Activated T-cell treated with anti-CD3 and anti-CD28 coated beads for 24 hours (primary cell): ENCODE data around the gene GPC3.
"Not testable (repeated sequence)": the region's sequence is repeated elsewhere in the genome, so short reads cannot be mapped to it uniquely, and the experiment has no call there.

Experiments used
- DNase-seq: peaks from one replicate; pipeline ENCODE4 v3.0.0-alpha.2; 2020; ENCODE audit warnings: low read depth

Gene GPC3

GRCh38 chrX:133926099-133926498, 59.3 kb downstream of the GPC3 start:
- DNase-seq: no peak

GRCh38 chrX:133924548-133924947, 60.8 kb downstream of the GPC3 start:
- DNase-seq: no peak

GRCh38 chrX:133923548-133923947, 61.8 kb downstream of the GPC3 start:
- DNase-seq: no peak

- DNase-seq: no peak
These were observed 62.3 kb downstream of the GPC3 start for GRCh38 chrX:133923113-133923512.

GRCh38 chrX:133922390-133922771, 63.0 kb downstream of the GPC3 start:
- DNase-seq: no peak

GRCh38 chrX:133921764-133922389, 63.5 kb downstream of the GPC3 start:
- DNase-seq: no peak

- no peak for DNase-seq
These were observed 64.3 kb downstream of the GPC3 start for GRCh38 chrX:133921086-133921485.

- no peak for DNase-seq
These were observed 67.0 kb downstream of the GPC3 start for GRCh38 chrX:133918361-133918771.

- no peak for DNase-seq
These were observed 68.2 kb downstream of the GPC3 start for GRCh38 chrX:133916984-133917722.

- no peak for DNase-seq
These were observed 71.6 kb downstream of the GPC3 start for GRCh38 chrX:133913658-133914388.

- DNase-seq: no peak
These were observed 72.4 kb downstream of the GPC3 start for GRCh38 chrX:133913009-133913408.

GRCh38 chrX:133911825-133912495, 73.4 kb downstream of the GPC3 start:
- DNase-seq: no peak

GRCh38 chrX:133910539-133910938, 74.9 kb downstream of the GPC3 start:
- no peak for DNase-seq

- no peak for DNase-seq
These were observed 75.5 kb downstream of the GPC3 start for GRCh38 chrX:133909888-133910287.

GRCh38 chrX:133908223-133908955, 77.0 kb downstream of the GPC3 start:
- no peak for DNase-seq

- DNase-seq: no peak
These were observed 77.8 kb downstream of the GPC3 start for GRCh38 chrX:133907606-133908005.

- no peak for DNase-seq
These were observed 80.1 kb downstream of the GPC3 start for GRCh38 chrX:133905305-133905704.

GRCh38 chrX:133897593-133898163, 87.7 kb downstream of the GPC3 start:
- no peak for DNase-seq

GRCh38 chrX:133892337-133892736, 93.1 kb downstream of the GPC3 start:
- no peak for DNase-seq

- DNase-seq: no peak
These were observed 96.4 kb downstream of the GPC3 start for GRCh38 chrX:133888984-133889383.

- not testable (repeated sequence) for DNase-seq
These were observed 97.3 kb downstream of the GPC3 start for GRCh38 chrX:133888084-133888483.
